DMS153 treated with DMSO at 0.1 percent for 48 hours (cell line): ENCODE data around the gene OVCA2.

Experiments used
- DNase-seq: peaks from one replicate; lab custom pipeline; 2025; ENCODE audit not compliant: unreplicated experiment; lab: John Stamatoyannopoulos, UW

Gene OVCA2

DNA sequence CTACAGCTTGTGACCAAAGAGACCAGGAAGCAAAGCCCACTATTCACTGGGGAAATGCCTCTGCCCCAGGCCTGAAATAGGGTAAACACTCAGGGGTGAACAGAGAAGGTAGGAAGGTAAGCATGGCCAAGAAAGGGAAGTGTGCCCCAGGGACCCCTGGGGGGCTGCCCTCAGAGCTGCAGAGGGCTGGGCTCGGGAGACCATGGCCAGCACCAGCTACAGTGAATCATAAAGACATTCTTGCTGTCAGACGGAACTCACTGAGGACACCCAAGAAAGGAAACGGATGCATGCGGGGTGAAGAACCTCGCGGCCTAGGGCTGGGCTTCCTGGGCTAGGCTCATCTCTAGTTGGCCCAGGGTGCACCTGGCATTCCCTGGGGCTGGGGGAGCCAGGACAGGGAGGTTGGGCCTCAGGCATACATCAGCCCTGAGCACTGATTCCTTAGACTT lies 22.7 kb downstream of the OVCA2 start:
- DNase-seq: no peak

DNA sequence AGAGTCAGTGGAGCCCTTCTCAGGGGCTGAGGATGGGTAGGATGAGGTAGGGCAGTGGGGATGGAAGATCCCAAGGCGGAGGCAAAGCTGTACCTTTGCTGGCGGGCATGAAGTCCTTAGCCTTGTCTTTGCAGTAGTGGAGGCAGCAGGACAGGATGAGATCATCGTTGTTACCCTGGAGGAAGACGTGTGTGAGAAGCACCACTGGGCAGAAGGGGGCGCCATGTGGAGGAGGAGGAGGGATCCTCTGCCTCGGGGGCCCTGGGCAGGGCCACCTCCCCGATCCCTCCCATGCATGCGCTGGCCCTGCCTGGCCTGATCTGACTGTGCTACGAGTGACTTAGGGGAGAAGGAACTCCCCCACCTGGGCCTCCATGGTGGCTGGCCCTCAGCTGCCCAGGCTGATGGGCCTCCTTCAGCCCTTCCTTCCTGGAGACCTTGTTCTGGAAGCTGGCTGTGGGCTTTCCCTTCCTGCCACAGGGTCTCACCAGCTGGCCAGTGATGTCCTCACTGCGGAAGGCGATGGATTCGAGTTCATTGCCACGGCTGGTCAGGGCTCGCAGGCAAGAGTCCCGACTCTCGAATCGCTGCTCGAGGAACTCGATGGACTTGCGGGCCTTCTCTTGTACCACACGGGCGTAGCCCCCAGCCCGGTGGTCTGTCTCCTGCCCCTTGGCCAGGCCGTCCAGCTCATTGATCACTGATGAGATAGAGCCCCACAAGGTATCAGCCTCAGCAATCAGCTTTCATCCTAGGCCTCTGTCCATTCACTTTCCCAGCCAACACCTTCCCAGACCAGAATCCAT lies 23.4 kb downstream of the OVCA2 start:
- DNase-seq: no peak

DNA sequence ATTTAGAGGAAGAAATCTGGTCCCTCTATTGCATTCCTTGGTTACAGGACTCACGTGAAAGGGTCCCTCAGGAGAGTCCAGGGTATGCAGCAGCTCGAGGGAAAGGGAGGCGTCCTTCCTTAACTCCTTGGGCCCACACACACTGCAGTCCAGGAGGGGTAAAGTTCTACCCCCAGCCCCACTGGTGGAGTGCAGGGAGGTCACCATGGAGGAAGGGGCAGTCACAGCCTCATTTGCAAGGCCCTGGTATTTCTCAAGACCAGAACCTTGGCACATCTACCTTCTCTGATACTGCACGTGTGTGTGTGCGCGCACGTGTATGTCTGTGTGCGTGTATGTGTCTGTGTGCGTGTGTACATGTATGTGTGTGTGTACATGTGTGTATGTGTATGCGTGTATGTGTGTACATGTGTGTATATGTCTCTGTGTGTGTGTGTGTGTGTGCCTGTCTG lies 24.2 kb downstream of the OVCA2 start:
- no peak for DNase-seq

DNA sequence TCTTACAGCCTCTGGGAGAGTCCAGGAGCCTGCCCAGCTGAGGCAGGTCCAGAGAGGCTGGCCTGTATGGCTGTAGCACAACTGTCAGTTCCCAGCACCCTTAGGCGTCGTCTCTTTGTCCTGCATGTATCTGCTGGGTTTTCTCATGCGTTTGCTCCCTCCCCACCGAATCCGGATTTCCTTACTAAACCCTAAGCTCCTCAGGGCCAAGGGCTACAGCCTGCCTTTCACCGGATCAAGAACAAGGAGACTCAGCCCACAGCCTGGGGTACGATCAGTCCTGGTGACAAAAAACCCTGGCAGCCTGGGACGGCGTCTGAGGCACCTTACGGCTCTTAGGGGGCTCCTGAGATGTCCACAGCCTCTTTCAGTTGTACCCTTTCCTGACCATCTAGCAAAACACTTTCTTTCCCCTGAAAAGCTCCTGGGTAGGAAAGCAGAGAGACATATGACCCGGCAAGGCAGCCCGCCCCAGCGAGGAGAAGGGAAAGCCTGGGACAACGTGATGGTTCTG lies 25.3 kb downstream of the OVCA2 start:
- no peak for DNase-seq

DNA sequence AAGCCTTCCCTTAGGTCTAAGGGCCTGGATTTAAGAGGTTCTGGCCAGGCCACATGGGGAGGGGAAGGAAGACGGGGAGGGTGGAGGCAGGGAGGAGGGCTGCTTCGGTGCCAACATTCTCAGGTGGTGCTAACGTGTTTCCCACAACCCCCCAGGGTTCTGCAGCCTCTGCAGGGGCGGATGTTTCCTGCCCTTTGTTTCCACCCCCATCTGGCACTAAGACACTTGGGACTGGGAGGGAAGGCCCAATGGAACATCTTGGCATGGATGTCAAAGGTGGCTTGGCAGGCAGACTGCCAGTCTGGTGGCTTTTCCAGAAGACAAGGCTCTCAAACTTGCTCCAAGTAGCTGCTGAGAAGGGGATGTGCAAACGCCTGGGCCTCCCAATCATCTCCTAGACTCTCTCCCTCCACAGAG lies 25.8 kb downstream of the OVCA2 start:
- no peak for DNase-seq

DNA sequence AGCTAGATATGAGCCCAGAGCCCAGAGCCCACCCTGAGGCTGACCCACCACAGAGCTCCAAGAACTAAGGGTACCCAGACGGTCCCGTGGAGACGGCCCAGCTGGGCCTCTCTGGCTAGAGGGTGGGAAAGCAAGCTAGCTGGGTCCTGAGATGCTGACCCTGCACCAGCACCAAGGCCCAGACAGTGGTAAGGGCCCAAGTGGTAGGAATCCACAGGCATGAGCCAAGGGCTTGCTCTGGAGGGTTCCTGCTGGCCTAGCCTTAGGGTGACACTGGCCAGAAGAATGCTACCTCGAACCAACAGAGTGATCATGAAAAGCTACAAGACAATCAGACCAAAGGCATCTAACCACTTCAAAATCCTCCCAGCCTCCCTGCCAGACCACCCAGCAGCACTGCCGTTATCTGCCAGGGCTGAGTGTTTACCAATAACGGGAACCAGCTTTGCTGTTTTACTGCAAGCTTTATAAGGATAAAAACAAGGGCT lies 26.3 kb downstream of the OVCA2 start:
- DNase-seq: no peak

DNA sequence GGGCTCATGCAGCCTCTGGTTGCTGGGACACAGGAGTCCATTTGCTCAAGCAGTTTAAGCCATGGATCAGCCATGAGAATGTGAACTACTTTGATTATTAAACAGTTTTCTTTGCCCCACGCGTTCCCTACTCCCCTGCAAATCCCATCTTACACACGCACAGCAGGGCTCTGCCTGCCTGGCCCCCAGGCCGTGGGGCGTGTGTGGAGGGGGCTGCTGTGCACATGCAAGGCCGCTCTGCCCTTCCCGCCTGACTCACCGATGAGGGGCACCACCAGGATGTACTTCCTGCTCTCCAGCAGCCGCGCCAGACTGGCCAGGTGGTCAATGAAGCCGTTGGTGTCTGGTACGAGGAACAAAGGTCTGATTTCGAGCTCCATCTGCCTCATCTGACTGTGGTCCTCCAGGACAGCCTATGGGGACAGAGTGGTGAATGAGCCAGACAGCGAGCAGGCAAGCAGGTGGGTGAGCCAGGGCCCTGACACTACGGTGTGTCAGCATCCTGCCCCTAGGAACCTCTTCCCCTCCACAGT lies 26.8 kb downstream of the OVCA2 start:
- DNase-seq: no peak

DNA sequence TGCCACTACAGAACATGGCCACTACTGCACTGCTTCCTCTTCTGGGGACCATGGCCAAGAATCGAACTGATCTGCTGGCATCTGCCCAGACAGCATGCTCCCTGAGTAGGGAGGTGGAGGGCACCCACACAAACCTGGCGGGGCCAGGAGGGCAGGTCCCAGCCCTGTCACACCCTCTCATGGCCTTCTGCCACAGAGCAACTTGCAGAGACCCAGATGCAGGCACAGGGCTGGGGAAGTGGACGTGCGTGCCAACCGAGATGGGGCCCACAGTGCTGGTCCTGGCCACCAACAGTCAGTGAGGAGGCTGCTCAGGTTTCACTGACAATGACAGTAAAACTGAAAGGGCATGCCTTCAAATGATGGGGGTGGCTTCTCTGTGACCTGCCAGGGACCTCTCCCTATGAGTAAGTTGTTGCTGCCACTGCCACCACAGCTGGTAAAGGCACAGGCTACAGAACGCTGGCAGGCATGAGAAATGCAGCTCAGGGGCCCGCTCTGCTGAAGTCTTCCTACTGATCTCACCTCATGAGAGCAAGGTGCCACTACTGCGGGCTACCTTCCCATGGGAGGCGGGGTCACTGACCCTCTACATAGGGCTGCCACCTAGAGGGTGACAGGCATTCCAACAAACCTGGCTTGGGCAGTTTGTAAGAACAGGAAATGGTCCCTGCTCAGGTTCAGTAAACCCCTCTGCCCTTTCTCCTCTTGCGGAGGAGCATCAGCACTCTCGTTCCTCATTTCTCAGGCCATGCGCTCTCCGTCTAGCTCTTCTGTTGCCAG lies 28.6 kb downstream of the OVCA2 start:
- DNase-seq: no peak

DNA sequence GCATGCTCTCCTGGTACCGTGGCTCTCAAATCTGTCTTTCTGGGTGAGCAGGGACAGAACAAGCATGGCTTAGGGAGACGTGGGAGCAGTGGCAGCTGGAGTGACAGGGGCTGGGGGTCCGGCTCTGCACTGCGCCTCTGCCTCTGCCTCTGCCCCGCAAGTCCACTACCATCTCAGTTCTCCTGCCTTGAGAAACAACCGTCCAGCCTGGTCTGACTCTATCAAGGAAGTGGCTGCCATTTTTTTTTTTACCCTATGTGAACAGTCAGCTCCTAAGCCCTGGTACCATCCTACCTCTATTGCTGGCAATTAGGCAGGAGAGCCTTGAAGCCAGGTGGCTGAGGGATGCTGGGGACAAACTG lies 29.2 kb downstream of the OVCA2 start:
- DNase-seq: no peak

DNA sequence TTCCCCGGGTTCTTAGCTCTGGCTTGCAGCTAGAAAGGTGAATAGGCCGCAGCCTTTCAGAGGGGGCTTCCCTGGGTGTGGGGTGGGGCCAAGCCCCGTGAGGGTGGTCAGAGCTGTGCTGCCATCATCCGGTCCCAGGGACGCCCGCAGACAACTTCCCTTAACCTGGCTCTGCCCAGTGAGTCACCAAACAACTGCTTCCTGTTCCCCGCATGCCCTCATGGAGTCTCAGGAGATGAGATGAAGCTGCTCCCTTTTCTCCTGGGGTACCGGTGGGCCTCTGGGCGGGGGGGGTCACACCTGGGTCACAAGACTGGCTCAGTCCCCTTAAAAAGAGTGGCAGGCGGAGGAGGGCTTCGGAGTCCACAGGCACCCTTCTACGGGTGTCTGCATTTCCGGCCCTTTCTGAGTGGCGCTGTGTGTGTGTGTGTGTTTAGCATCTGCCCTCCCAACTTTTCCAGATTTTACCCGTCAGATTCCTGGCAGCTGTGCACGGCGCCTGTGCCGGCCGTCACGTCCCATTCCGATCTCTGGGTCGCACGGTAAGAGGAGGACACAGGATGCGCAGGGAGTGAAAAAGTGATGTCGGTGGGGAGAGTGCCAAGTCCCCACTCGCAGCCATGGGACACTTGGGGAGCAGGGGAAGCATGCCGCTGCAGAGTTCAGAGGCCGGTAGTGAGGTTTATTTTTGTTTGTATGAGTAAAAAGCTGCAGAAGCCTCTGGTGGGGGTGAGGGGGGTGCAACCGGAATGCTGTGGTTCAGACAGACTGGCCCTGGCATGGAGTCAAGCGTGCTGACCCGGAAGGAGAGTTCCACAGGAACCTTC lies 29.8 kb downstream of the OVCA2 start:
- no peak for DNase-seq

DNA sequence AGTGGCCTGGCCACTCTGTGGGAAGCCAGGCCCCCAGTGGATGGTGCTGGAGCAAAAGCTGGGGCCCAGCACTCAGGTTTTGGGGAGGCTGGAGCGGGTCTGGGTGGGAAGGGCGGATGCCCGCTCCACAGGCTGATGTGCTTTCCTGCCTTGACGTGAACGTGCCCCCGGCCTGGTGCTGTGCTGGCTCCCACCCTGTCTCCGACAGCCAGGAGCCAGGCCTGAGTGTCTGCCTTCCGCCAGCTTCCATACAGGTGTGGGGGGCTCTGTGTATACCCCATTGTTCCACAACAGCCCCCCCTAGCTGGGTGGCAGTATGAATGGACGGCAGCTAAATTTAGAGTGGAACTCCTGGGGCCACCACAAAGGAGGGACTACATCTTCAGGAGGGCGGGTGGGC lies 33.1 kb downstream of the OVCA2 start:
- DNase-seq: no peak

DNA sequence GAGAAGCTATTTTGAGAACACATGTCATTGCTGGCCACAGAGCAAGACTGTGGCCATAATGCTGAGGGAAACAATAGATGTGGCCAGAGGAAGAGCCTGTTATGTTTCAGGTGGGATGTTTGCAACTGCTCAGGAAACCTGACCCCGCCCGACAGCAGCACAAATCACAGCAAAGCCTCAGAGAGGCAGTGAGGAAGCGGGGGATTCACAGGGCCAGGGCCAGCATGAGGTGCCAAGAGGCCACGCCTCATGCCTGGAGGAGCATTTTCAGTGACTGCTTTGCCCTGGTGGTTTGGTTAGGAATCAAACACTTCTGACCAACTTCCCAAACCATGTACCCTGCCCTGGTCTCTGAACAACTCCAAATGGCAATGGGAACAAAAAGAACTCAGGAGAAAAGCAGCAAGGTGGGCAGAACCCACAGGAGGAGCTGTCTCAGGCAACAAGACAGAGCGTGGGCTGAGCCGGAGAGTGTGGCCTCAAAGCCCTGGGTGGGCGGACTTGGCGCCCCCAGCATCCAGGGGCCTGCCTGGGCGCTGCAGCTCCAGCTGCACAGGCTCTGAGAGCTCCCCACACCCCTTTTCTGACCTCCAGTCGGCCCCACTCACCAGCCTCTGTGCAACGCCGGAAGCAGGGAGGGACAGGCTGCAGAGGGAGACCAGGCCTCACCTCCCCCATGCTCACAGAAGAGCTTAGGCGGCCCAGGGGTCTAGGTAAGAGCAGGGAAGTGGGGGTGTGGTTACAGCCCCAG lies 33.7 kb downstream of the OVCA2 start:
- no peak for DNase-seq

DNA sequence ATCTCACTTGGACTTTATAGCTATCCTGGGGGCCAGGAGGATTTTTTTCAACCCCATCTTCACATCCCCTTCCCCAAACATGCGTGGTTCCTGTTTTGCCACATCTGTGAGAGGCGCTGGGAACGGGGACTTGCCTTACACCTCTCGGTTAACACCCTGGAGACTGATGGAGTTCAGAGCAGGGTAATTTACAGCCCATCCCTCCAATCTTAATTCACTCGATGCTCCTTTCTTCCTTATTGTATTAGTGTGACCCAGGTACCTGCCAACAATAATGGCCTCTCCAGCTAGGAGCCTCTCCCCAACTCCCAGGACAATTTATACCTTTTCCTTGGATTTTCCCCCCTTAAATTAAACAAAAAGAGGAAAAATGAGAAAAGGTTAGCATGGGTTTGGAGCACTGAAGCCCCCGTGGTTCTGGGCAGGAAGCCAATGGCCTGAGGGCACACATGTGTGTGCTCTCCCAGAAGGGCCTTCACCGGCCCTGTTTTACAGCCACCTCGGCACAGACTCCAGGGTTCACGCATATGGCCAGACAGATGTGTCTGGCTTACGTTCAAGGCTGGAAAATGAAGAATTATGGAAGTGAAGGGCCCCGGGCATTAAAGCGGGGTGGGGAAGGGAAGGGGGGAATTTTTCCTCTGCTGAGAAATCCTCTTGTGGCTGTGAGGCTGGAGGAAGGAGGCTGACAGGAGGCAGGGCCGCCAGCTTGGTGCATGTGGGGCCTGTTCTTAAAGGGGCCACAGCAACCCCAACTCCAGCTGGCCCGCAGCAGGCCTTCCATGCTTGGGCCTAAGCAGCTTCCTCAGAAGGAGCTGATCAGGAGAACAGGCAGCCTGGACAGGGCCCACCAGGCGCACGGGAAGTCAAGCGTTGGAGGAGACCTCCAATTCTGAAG lies 34.5 kb downstream of the OVCA2 start:
- no peak for DNase-seq

DNA sequence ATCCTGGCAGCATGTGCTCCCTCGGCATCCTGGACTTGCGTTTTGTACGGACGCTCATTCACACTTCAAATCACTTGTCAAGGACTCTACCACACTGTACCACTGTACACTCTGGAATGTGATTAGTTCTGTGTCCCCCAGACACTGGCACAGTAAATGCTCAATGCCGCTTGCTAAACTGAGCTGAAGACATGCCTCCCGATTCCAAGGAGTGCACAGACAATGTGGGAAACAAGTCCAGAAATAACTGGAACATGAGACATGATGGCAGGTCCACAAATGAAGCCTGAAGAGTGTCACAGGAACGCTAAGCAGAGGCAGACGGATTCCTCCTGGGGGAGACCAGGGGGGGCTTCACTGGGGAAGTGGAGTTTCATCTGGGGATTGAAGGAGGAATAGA lies 35.2 kb downstream of the OVCA2 start:
- DNase-seq: no peak

DNA sequence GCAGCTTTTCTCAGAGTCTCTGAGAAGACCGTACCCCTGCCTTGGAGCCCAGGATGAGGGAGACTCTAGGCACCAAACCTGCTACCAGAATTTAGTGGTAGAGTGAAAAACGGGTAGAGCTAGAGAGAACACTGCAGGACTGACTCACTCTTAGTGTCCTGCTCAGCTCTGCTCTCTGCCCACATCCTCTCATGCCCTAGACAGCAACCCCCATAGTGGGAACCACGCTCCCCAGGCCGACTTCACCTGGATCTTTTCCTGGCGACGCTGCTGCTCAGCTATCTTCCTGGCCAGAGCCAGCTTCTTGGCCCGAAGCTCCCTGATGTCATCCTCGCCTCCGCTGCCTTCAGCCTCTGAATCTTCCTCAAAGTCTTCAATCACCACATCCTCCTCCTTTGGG lies 39.7 kb downstream of the OVCA2 start:
- no peak for DNase-seq

DNA sequence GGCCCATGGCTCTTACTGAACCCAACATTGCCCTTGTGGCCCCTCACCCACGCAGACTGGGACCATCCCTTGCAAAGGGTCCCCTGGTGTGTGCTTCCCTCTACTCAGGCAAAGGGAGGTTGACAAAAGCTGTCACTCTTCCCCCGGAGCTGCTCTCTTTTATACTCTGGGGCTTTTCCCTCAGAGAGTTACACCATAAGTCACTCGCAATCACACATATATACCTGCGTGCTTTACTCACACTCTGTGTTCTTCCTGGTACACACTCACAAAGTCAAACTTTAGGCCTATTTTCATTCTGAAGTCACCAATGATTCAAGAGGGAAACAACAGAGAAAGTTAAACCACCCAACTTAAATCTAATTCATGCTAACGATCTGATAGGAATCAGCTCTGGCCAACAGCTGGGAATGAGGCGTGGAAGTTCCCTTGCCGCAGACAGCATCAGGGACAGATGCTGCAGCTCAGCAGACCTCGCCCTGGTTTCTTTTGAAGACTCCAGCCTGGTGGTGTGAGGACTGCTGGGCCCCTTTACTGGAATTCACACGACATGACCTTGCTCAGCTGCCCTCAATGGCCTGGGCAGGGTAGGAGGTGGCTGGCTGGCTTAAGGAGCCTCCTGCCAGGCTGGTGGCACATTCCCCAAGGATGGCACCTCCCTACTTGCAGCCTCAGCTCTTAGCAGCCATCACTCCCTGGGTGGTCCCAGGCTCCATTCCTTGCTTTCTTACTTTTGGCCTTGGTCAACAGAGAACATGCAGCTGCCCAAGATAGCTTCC lies 40.4 kb downstream of the OVCA2 start:
- DNase-seq: no peak

DNA sequence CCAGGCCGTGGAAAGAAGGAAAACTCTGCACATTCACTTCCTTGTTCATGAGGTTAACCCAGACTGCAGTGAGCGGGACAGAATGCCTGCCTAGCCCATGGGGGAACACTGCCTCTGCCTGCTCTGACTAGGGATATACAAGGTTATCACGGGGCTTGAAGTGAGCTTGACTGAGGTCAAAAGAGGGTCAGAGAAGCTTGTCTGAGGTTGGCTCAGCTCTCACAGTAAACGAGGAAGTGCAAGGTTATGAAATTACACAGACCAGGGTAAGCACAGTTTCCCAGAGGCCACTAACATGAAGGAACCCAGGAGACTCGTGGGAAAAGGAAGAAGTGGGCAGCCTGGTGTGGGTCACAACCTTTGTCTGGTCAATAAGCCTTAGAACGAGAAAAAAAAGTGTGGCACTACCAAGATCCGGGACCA lies 41.8 kb downstream of the OVCA2 start:
- no peak for DNase-seq

DNA sequence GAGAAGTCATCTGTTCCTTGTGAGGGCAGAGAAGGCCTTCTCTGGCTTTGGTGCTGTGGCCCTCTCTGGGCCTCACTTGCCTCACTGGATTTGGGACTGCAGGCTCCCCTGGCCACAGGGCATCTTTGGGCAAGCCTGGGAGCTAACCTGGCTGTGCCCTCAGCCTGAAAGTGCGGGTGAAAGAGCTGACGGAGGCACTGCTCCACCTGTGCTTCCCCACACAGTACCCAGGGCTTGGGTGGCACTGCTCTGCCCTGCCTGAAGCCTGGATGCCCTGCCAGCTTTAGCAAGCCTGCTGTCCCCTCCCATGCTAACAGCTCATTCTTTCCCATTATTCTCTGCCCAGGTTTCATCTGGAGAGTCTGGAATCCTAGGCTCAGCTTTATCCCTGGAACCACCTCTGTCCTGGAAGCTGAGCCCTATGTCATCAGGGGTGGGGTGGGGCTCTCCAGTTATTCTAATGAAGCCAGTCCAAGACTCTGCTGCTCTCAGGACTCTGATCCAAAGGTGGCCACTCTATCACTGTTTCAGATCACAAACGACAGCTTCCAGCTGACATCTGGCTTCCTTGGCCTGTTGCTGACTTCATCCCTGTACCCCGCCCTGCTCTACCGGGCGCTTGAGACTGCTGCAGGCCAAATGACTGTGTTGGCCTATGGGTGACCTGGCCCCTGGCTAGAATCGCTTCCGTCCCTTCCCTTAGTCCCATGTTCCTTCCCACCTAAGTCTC lies 42.4 kb downstream of the OVCA2 start:
- no peak for DNase-seq
